HepG2 (cell line): ENCODE results near the gene IST1. TPM values are rescaled to one million over a fixed set of nuclear protein-coding genes. Genes with fewer than 3 reads are reported as not detected.
A peak's percentile ranks its signal among the peaks of the same experiment; 100 is the strongest.

ENCODE experiments used
- ATAC-seq: fragments of 200-7000 bp; cut with Tn5 transposase; 3 replicates; pipeline ENCODE4 v1.9.1; 2020; ENCODE audit warnings: mild to moderate bottlenecking, moderate library complexity
- BruUV-seq: library from RNA; stranded (reverse); fragments of 400-500 nt; replicated peaks from 2 replicates; lab custom pipeline; 2021; lab: Mats Ljungman, UMichigan
- CTCF ChIA-PET: fragments of 300-600 bp; formaldehyde crosslinking; extraction: SDS; loops from one replicate; lab custom pipeline; 2021; ENCODE audit warnings: low total read pairs, inconsistent platforms, low intra/inter-chr PET ratio; lab: Yijun Ruan, JAX
- POLR2A ChIA-PET: fragments of 350-600 bp; sonication (Branson Sonifier 250); formaldehyde crosslinking; loops from one replicate; lab custom pipeline; 2020; ENCODE audit warnings: antibody characterized with exemption, inconsistent platforms; lab: Yijun Ruan, JAX
- DNase-seq: peaks from one replicate; pipeline ENCODE4 v3.0.0-alpha.2; 2015; ENCODE audit warnings: low spot score
- FAIRE-seq: peaks from 3 replicates; lab custom pipeline; 2011; peaks lifted over from hg19 to GRCh38; lab: Jason Lieb, UNC
- H2AFZ ChIP-seq: one replicate; pipeline ENCODE4 v1.6.1; 2011; ENCODE audit warnings: low read length, inconsistent platforms
- H3K27ac ChIP-seq: fragments of 300-600 bp; 3 replicates; pipeline ENCODE4 v1.8.0; 2011; ENCODE audit warnings: mixed run types, mild to moderate bottlenecking, mixed read lengths, low read length, inconsistent platforms; ENCODE audit not compliant: insufficient read depth; ENCODE audit errors: extremely low read length
- H3K27me3 ChIP-seq, 2 experiments: fragments of 200-600 bp in 1 of 2; 2 replicates in 1 of 2; 3 replicates in 1 of 2; pipeline versions ENCODE4 v1.6.0 to v1.8.0; 2011; ENCODE audit warnings: low read length in 2 of 2, mild to moderate bottlenecking in 2 of 2, moderate library complexity in 2 of 2, inconsistent platforms in 1 of 2; ENCODE audit not compliant: insufficient read depth in 2 of 2, control insufficient read depth in 1 of 2
- H3K36me3 ChIP-seq, 2 experiments: fragments of 200-600 bp in 1 of 2; replicated peaks in 1 of 2; 2 replicates in 1 of 2; 3 replicates in 1 of 2; pipeline versions ENCODE4 v1.5.1 to v1.8.0; 2011; ENCODE audit warnings: low read length in 2 of 2, inconsistent platforms in 1 of 2; ENCODE audit not compliant: insufficient read depth in 2 of 2, control insufficient read depth in 1 of 2
- H3K4me1 ChIP-seq: 2 replicates; pipeline ENCODE4 v1.5.1; 2012; ENCODE audit warnings: low read length, inconsistent platforms; ENCODE audit not compliant: insufficient read depth
- H3K4me2 ChIP-seq: 2 replicates; pipeline ENCODE4 v1.6.0; 2011; ENCODE audit warnings: low read depth, low read length, inconsistent platforms
- H3K4me3 ChIP-seq, 3 experiments: fragments of 200-600 bp in 1 of 3; sonication (generic), shearing (Covaris generic) in 1 of 3; replicated peaks in 1 of 3; 2 replicates each; pipeline ENCODE4 v1.5.1; 2011 to 2016; ENCODE audit warnings: low read length in 3 of 3, inconsistent platforms in 2 of 3, low read depth in 2 of 3, mild to moderate bottlenecking in 2 of 3, control low read depth in 1 of 3, mixed read lengths in 1 of 3; ENCODE audit not compliant: insufficient read depth in 1 of 3
- H3K79me2 ChIP-seq: one replicate; pipeline ENCODE4 v1.6.1; 2011; ENCODE audit warnings: low read length, inconsistent platforms; ENCODE audit not compliant: insufficient read depth
- H3K9ac ChIP-seq: 2 replicates; pipeline ENCODE4 v1.6.0; 2011; ENCODE audit warnings: mild to moderate bottlenecking, low read depth, low read length, inconsistent platforms; ENCODE audit not compliant: insufficient read depth
- H3K9me3 ChIP-seq: 2 replicates; pipeline ENCODE4 v1.5.1; 2012; ENCODE audit warnings: mild to moderate bottlenecking, low read length
- H4K20me1 ChIP-seq: 2 replicates; pipeline ENCODE4 v1.6.0; 2011; ENCODE audit warnings: inconsistent platforms, mild to moderate bottlenecking, low read length, moderate library complexity; ENCODE audit not compliant: insufficient read depth
- ATM ChIP-seq: fragments of 450-650 bp; IDR thresholded peaks from 2 replicates; pipeline ENCODE4 v1.7.1; 2017; ENCODE audit warnings: mild to moderate bottlenecking, borderline replicate concordance
- MAFF ChIP-seq: IDR thresholded peaks from 2 replicates; pipeline ENCODE4 v1.6.1; 2011; ENCODE audit warnings: low read depth, low read length, improper control_type of control experiment
- MAFK ChIP-seq, 2 experiments: IDR thresholded peaks in 1 of 2; conservative IDR thresholded peaks in 1 of 2; 2 replicates each; pipeline ENCODE4 v1.6.1; 2011; ENCODE audit warnings: improper control_type of control experiment in 2 of 2, low read length in 2 of 2
- POLR2AphosphoS2 ChIP-seq: IDR thresholded peaks from 2 replicates; pipeline ENCODE4 v1.6.1; 2011; ENCODE audit warnings: low read depth, low read length, improper control_type of control experiment
- RBM22 ChIP-seq: fragments of 200-400 bp; formaldehyde crosslinking; optimal IDR thresholded peaks from 2 replicates; pipeline ENCODE3; 2017; ENCODE audit warnings: mild to moderate bottlenecking, low read length, moderate library complexity
- TCF12 ChIP-seq, 2 experiments: fragments of 450-650 bp in 1 of 2; sonication (generic) in 1 of 2; formaldehyde crosslinking in 1 of 2; IDR thresholded peaks; 2 replicates each; pipeline versions ENCODE4 v1.6.1 to v1.8.0; 2017 to 2022; ENCODE audit warnings: antibody characterized with exemption in 1 of 2, mild to moderate bottlenecking in 1 of 2, missing genetic modification reagents in 1 of 2, moderate library complexity in 1 of 2
- WGBS: methylation state at CpG from one replicate; pipeline ENCODE4 v1.1.6; 2017; ENCODE audit warnings: low lambda C conversion rate; 5-methylcytosine and 5-hydroxymethylcytosine counted together
- in situ Hi-C: cut with HindIII; loops from 2 replicates; pipeline ENCODE4 v1.10.0; 2017; ENCODE audit warnings: low pct_unique_long_range_greater_than_20kb; ENCODE audit not compliant: extremely low pct_ligation_motif_present
- intact Hi-C: fragments of 100-400 bp; cut with micrococcal nuclease; formaldehyde crosslinking; loops from one replicate; pipeline ENCODE4 v1.10.0; 2022; ENCODE audit not compliant: unreplicated experiment
- polyA plus RNA-seq, 8 experiments: library from polyadenylated mRNA; depleted of rRNA in 3 of 8; stranded (reverse) in 7 of 8; unstranded in 1 of 8; fragments of >200 nt; fragmentation: Illumina TruSeq in 4 of 8; extraction: Trizol in 4 of 8; gene quantifications; 2 replicates each; pipeline versions ENCODE4 v1.2.1 to v1.2.3, GENCODE V29; 2011 to 2016; ENCODE audit warnings: low read depth in 4 of 8, missing spikeins in 1 of 8, mixed read lengths in 1 of 8; ENCODE audit not compliant: insufficient read depth in 1 of 8
- total RNA-seq, 5 experiments: library from RNA; depleted of rRNA; stranded (reverse); fragments of >200 nt; fragmentation: Illumina TruSeq; extraction: Trizol; gene quantifications; 2 replicates each; pipeline ENCODE4 v1.2.3, GENCODE V29; 2016; ENCODE audit warnings: low read depth in 1 of 5
- TF ChIP-seq, protein P1 (sequence below): sonication (generic); formaldehyde crosslinking; IDR thresholded peaks from 2 replicates; pipeline ENCODE4 v1.4.0; 2020; ENCODE audit warnings: missing genetic modification reagents

The IST1 gene
- total and polyA plus RNA-seq, 2 of the 13 experiments (the other 11 are each of a cell fraction or from before 2014, with no cell fraction given) = 346 to 415 TPM

DNA sequence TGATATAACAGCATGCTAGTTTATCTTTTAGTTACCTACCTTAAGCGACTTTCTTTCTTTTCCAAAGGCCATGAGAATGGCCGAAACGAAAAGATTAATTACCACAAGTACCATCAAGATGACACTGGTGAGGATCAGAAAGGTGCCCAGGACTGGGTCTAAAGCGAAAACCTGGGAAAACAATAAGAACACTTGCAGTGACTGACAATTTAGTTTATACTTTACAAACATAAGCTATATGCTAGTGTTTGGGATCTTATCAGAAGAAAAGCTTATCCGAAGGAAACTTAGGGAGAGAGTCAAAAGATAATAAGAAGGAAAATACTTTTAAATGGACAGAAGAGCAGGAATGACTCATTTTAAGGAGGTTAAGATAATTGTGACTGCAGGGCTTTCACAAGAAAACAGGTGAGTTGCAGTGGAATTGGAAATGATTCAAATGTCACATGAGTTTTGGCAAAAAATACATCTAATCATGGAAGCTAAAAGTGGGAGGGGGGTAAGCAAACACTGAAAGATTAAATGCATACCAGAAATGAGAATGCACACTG, 34.8 kb downstream of the IST1 start:
- Histone ChIP-seq H3K9me3 (no peaks in the 10 kb centered on the region), H3K27ac (no peak overlapping the region), H3K4me3 (no peak overlapping the region), H3K79me2 (peaks cover 2% of the 10 kb centered on the region), H3K27me3 (no peaks in the 10 kb centered on the region), H3K4me2 (no peak overlapping the region), H2AFZ (no peak overlapping the region), H3K9ac (no peak overlapping the region), H3K4me1 (peaks cover 10% of the 10 kb centered on the region), H3K36me3 (peaks cover 27 to 60% of the 10 kb centered on the region in 2 experiments), H4K20me1 (peaks cover 6% of the 10 kb centered on the region)
- no peak for DNase-seq
- ATAC-seq = no peak
- ChIA-PET CTCF (no interaction called here), POLR2A (no interaction called here)
- peak; percentile 90 for TF ChIP-seq POLR2AphosphoS2
- peak; percentile 71 for TF ChIP-seq RBM22
- TF ChIP-seq, protein P1, sequence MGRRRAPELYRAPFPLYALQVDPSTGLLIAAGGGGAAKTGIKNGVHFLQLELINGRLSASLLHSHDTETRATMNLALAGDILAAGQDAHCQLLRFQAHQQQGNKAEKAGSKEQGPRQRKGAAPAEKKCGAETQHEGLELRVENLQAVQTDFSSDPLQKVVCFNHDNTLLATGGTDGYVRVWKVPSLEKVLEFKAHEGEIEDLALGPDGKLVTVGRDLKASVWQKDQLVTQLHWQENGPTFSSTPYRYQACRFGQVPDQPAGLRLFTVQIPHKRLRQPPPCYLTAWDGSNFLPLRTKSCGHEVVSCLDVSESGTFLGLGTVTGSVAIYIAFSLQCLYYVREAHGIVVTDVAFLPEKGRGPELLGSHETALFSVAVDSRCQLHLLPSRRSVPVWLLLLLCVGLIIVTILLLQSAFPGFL (CRISPR knock-in tag) = no peak
- no peak for FAIRE-seq
- in situ Hi-C loops (no loop called here), intact Hi-C loops (no loop called here)
- 97% methylated on average over 5 of the region's 5 CpGs for WGBS
- BruUV-seq = no TSS peak

DNA sequence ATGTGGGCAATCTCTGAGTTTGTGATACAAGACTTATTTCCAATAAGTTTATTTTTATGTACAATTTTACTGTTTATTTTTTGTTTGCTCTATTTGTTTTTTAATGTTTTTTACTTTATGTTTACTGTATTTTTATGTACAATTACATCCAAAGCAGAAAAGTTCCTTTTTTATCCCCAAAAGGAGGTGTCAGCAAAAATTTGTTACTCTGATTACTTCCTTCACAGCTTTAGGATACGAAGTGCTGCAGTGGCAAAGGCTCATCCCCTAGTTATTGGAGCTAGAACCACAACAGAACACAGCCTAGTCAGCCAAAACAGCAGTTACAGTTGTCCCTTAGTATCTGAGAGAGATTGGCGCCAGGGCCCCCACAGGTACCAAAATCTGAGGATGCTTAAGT, 35.7 kb downstream of the IST1 start:
- in situ Hi-C loops = no loop called here

More for the DNA sequence above, 35.7 kb downstream of the IST1 start:
- no peak for ATAC-seq
- H3K4me3 ChIP-seq = no peak overlapping the region
- no TSS peak for BruUV-seq
- TF ChIP-seq ATM (no peak), MAFK (conservative IDR thresholded peaks at IDR 0.05 in 1 of 2, IDR thresholded peaks at IDR 0.05 in 1 of 2; ENCODE audit: low read length in 2 of 2) (peak; percentile 82 to 92), MAFF (peak; percentile 84), TCF12 (IDR thresholded peaks at IDR 0.05) (no peak), TCF12 (CRISPR knock-in tag; IDR thresholded peaks at IDR 0.05) (no peak)
- 96% methylated on average over 2 of the region's 2 CpGs for WGBS
- peaks cover 10% of the 10 kb centered on the region for H3K4me1 ChIP-seq
- H3K9me3 ChIP-seq = no peaks in the 10 kb centered on the region
- intact Hi-C loops = no loop called here
- H3K79me2 ChIP-seq = peaks cover 2% of the 10 kb centered on the region
- no peak overlapping the region for H2AFZ ChIP-seq
- H3K36me3 ChIP-seq = peaks cover 22 to 53% of the 10 kb centered on the region in 2 experiments
- FAIRE-seq = no peak
- POLR2A ChIA-PET = no interaction called here
- H3K27ac ChIP-seq = no peak overlapping the region
- no peaks in the 10 kb centered on the region for H3K27me3 ChIP-seq
- no peak overlapping the region for H3K9ac ChIP-seq
- H3K4me2 ChIP-seq = no peak overlapping the region
- peaks cover 6% of the 10 kb centered on the region for H4K20me1 ChIP-seq
- no peak for DNase-seq
- CTCF ChIA-PET = no interaction called here
